ENCODE data around the gene SHROOM1.

- TF ChIP-seq CTCF (IDR thresholded peaks at IDR 0.05): no peak
- no peak for TF ChIP-seq POLR2A (IDR thresholded peaks at IDR 0.05)
Observed at GRCh38 chr5:132781029-132781428, 49.4 kb downstream of the SHROOM1 start.
